NCI-H1694 (cell line): ENCODE measurements around the gene HORMAD2.

Experiments used
- DNase-seq: peaks from one replicate; lab custom pipeline; 2025; lab: John Stamatoyannopoulos, UW

HORMAD2 gene

DNA sequence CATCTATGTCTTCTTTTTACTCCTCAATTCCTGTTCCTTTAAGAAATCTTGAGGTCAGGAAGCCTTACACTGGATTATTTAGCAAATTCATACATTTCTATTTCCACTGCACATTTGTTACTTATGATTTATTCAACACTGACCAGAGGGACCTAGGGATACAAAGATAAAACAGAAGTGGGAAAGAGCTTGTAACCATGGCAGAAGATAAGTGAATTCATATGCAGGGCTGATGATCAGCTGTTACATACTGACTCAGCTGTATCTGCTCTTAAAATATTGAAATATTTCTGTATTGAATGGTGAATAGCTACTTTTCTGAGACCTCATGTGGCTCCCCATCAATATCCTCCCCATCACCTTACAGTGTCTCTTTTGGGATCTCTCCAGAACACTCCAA is 25.2 kb downstream of the HORMAD2 start:
- DNase-seq, result no peak

DNA sequence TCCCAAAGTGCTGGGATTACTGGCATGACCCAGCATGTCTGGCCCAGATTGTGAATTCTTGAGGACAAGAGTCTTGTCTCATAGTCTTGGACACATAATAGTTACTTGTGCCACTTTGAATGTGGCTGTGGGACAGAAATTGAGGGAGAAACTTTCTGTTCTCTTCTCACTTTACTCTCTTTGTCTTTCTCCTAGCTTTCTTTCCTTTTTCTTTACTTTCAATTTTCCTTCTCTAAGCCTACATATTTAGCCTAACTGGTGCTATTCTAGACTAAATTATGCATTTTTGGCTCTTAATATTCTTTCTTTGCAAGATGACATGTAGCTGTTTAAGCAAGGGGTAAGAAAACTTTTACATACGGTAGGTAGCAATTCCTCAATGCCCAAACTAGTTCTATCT is 33.2 kb downstream of the HORMAD2 start:
- DNase-seq, result no peak

DNA sequence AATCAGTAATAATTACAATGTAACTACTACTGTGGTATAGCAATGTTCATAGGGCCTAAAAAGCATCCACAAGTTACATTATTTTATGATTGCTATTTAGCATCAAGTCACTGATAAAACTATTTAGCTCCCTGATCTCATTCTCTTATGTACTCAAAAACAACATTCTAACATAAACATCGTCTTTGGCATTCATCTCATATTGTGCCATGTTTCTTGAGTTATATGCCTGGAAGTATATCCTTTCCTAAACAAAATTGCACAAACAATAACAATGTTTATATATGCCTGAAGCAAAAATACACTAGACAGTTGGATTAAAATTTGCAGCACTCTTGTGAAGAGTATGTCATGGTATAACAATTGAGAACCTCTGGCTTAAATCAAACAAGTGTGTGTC is 34.1 kb downstream of the HORMAD2 start:
- DNase-seq, result no peak

DNA sequence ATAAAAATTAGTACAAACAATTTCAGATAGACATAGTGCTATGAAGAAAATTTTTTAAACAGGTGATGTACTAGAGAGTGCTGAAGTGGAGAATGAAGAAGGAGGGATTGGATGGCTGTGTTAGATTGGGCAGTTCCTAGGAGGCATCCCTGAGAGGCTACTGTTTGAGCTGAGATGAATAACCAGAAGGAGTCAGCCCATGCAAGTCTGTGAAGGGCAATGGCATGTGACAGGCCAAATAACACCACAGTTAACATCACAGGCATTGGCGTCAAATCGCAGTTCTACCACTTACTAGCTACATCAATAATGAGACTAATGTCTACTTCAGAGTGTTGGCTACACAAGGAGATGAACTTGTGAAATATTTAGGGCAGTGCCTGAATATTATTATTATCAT is 35.4 kb downstream of the HORMAD2 start:
- DNase-seq, result no peak

DNA sequence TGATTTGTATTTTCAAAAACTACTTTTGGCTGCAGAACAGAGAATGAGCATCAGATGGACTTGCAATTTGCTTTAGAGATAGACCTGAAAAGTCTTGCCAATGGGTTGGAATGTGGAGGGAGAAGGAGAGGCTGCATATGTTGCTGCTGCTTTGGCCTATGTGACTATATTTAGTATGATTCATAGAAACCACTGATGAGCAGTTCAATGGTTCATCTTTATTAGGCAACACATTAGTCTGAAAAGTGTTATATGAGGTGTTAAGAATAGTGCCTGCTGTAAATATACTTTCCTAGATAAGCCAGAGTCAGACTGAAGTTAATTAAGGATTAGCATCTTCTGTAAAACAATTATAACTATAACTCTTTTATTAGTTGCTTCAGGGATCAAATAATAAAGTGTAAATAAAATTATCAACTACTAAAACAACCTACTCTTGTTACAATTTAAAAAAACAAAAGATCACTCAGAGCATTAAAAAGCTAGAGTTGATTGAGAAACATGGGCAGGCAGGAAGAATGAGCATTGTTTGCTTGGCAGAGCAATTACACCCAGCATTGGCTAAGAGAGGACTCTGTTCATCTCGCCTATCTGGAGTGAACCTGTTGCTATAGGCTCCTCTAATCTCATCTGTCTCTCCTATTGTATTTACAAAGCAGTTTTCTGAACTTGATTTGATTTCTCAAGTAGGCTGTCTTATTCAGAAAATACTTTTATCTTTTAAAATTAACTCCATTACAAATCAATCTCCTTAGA is 36.3 kb downstream of the HORMAD2 start:
- no peak for DNase-seq

DNA sequence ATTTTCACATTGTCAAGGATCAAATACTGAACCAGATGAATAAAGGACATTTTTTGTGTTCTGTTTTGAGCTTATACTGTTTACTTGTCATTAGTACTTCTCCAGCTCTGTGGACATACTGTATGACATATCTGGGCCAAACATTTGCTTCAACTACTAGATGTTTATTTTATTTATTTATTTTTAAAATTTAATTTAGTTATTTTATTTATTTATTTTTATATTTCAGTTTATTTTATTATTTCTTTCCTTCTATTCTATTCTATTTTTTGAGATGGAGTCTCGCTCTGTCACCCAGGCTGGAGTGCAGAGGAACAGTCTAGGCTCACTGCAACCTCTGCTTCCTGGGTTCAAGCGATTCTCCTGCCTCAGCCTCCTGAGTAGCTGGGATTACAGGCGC is 37.0 kb downstream of the HORMAD2 start:
- DNase-seq, result no peak

DNA sequence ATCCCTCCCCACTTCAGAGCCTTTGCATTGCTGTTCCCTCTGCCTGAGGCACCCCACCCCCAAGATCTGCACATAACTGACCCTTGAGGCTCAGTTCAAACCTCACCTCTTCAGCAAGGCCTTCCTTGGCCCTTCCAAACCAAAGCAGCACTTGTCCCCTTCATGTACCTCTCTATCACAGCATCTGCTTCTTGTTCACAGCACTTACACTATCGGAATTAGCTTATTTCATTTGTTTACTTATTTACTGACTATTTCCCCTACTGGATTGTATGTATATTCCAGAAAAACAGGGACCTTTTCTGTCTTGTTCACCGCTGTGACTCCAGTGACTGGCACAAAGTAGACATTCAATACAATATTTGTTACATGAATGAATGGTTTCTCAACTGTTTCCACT is 38.0 kb downstream of the HORMAD2 start:
- no peak for DNase-seq

DNA sequence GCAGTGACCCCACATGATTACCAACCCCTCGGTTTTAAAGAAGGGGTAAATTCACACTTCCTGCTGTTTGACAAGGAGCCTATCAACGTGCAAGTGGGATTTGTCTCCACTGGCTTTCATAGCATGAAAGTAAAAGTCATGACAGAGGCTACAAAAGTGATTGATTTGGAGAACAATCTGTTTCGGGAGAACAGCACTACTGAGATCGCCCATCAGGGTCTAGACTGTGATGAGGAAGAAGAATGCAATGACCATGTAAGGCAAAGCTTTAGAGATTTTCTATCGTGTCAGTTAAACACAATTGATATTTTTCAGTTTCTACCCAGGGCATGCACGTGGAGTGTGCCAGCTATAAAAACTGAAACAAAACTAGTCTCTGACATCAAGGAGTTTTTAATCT is 41.7 kb downstream of the HORMAD2 start:
- no peak for DNase-seq

DNA sequence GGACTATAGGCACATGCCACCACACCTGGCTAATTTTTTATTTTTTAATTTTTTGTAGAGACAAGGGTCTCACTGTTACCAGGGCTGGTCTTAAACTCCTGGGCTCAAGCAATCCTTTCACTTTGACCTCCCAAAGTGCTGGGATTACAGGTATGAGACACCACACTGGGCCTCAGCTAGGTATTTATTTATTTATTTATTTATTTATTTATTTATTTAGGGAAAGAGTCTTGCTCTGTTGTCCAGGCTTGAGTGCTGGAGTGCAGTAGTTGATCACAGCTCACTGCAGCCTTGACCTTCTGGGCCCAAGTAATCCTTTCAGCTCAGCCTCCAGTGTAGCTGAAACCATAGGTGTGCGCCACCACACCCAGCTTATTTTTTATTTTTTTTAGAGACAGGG is 43.2 kb downstream of the HORMAD2 start:
- DNase-seq, result no peak

DNA sequence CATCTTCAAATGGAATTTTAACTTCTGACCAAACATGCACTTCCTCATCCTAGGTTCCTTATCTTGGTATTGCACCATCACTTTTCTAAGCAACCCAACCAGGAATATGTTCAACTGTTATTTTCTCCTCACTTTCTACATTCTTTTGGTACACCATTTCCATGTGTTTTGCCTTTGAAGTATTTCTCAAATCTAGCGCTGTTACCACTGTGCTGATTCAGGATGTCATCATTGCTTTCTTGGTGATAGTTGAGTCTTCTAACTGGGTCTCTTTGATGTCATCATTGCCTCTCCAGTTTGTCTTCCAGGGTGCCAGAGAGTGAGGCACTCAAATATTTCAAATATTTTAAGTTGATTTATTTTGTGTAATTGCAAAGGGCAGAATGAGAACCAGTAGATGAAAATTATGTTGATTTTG is 47.5 kb downstream of the HORMAD2 start:
- DNase-seq, result no peak

DNA sequence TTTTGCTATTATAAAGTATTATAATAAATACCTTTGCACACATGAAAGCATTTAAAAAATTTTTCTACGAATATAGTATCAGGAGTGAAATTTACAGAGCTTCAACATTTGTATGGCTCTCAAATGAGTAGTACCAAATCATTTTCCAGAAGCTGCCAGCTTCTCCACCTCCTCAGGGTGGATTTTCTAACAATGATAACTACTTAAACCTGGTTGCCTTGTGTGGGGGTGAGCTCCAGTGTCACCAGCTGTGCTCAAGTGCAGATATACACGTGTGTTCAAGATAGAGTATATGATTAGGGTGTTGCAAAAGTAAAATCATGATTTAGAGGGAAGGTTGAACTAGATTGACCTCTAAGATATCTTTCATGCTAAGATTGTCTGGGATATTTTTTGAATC is 48.2 kb downstream of the HORMAD2 start:
- no peak for DNase-seq

DNA sequence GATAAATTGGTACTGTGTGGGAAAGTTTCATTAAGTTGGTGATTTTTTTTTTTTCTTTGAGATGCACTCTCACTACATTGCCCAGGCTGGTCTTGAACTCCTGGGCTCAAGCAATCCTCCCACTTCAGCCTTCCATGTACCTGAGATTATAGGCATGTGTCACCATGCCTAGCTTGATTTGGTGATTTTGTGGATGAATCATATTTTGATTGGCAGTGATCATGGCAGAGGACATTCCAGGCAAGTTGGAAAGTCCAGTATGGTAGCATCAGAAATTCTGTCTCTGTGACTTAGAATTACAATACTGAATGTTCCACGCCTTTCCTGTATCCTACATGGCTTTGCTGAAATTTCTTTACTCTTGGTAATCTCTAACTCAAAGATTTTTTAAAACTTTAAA is 49.4 kb downstream of the HORMAD2 start:
- DNase-seq, result no peak

DNA sequence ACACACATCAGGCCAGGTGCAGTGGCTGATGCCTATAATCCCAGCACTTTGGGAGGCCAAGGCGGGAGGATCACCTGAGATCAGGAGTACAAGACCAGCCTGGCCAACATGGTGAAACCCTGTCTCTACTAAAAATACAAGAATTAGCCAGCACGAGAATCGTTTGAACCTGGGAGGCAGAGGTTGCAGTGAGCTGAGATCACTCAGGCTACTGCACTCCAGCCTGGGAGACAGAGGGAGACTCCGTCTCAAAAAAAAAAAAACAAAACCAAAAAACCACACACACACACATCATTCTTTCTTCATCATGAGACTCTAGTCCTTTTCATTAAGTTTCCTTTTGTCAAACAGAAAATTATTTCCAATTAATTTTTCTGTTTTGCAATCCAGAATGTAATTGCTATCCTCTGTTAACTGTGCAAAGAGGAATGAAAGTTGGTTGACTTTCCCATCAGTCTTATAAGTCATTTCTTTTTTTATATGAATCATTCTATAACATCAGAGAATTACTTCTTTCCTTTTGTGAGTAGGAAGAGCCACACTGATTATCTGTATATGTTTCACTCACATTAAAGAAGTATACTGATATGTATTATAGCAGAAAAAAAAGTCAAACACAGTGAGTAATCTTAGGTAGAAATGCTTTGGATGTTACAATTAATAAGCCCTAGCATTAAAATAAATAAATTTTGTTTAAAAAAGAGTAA is 52.2 kb downstream of the HORMAD2 start:
- DNase-seq, result no peak

DNA sequence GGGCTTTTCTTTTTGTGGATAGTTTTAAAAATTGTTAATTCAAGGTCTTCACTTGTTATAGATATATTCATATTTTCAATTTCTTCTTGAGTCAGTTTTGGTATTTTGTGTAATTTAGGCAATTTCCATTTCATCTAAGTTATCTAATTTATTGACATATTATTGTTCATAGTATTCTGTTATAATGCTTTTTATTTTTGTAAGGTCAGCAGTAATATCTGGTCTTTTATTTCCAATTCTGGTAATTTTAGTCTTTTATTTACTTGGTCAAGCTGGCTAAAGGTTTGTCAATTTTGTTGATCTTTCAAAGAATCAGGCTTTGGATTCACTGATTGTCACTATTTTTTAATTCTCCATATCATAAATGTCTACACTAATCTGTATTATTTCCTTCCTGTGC is 60.1 kb downstream of the HORMAD2 start:
- no peak for DNase-seq

DNA sequence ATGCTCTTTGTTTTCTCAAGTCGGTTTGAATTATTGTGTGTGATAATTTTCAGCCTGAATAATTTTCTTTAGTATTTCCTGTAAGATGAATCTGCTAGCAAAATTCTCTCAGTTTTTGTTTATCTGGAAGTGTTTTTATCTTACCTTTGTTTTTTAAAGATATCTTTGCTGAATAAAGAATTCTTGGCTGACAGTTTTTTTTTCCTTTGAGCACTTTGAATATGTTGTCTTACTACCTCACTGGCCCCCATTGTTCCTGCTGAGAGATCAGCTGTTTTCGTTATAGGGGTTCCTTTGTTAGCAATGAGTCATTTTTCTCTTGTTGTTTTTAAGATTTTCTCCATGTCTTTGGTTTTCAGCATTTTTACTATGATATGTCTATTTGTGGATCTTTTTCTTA is 63.0 kb downstream of the HORMAD2 start:
- no peak for DNase-seq

DNA sequence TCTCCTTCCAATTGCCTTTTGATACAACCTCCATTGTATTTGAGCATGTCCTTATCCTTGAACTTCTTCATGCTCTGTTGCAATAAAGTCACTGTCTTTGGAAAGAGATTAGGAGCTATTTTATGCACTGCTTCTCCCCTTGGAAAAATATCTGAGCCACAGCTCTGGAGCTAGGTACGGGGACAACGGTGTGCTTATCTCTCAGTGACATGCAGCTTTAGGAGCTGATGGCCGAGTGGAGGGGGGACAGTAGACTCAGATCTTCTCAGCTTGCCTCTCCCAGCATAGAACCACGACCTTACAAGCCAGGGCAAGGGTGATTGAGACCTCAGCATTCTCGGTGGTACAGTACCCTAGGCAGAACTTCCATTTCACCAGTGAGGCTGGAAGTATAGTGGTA is 64.1 kb downstream of the HORMAD2 start:
- DNase-seq, result no peak

DNA sequence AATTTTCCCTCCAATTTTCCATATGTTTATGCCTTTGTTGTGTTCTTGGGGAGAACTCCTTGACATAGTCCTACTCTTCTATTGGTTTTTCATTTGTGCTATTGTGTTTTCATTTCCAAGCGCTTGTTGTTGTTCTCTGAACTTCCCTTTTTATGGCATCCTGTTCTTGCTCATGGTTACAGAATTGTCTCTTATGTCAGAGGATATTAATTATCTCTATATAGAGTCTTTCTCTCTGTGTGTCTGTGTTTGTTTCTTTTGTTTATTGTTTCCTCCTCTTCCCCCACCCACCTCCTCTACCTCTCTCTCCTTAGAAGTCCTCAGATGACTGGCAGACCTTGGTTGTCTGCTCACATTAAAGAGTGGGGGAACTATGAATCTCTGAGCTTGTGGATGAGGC is 69.9 kb downstream of the HORMAD2 start:
- DNase-seq, result no peak

DNA sequence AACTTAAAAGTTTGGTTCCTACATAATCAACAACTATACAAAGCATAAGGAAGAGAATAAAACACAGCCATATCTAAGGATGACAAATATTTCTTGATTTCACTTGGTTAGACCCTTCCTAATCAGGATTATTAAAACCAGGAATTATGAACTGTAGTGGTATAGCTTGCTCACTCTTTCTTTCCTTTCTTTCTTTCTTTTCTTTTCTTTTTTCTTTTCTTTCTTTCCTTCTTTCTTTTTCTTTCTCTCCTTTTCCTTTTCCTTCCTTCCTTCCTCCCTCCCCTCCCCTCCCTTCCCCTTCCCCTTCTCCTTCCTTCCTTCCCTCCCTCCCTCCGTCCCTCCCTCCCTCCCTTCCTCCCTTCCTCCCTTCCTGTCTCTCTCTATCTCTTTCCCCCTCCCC is 78.0 kb downstream of the HORMAD2 start:
- no peak for DNase-seq

DNA sequence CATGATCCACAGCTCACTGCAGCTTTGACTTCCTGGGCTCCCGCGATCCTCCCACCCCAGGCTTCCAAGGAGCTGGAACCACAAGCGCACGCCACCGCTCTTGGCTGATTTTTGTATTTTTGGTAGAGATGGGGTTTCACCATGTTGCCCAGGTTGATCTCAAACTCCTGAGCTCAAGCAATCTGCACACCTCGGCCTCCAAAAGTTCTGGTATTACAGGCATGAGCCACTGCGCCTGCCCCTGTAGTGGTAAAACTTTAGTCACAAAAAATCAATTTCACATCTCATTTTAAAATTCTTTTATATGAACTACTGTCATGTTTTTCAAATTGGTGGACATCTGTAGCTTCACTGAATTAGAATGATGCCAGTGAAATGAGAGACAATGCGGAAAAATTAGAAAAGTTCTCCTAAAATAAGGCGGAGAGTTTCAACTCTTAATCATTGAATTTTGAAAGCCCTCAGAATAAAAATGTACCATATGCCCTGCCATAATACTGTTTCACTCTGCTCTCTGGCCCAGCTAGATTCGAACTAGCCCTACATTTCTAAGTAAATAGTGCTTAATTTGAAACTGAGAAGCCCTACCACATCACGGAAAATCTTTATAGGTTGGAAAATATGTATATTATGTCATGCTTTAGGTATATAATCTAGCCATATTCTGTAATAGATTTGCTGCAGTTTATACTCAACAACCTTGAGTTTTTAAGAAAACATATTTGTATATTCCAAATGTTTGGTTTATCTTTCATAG is 78.7 kb downstream of the HORMAD2 start:
- no peak for DNase-seq

DNA sequence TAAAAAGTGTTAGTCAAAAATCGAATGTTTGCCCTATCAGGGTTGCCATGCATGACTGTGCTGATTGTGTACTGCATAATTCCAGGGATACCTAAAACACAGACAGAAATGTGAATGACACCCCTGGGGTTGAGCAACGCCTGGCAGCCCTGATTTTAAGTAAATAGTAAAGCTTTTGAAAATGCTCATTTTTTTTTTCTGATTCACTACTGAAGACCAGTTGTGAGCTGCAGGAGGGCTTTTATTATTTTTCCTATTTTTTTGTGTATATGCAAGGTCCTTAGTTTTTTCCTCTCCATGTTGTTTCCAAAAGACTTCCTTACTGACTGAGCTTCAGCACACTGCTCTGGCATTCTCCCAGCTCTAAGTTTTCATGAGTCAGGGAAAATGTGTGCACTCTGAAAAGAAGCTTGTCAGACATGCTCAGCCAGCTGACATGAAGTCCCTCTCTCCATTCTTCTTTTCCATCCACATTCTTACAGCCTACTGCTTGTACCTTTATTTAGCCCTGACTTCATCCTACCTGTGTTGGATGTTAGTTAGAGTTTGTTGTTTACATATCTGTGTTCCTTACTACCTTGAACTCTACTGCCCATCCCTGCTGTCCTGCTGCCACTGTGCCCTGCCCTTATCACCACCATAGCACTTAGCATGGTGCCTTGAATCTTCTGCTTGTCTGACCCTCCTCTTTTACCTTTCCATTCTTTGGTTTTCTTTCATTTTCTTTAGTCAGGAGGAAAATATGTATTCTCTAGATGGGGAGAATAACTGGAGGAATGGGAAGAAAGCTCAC is 79.5 kb downstream of the HORMAD2 start:
- DNase-seq, result no peak

DNA sequence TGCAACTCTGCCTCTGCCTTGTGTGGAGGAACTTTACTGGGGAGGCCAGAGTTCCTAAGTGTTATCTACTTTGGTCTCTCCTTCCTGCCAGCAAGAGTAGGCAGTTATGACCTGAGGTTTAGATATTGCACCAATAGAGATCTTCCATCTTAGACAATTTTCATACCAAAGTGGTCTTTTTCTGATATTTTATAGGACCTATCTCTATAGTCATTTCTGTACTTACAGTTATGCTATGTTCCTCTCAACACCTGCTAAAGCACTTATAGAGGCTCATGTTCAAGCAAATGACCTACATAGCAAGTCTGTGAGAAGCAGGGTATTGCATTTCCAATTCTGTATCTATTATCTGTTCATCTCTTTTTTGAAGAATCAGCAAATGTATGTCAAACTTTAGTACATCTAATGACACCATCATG is 80.8 kb downstream of the HORMAD2 start:
- no peak for DNase-seq

DNA sequence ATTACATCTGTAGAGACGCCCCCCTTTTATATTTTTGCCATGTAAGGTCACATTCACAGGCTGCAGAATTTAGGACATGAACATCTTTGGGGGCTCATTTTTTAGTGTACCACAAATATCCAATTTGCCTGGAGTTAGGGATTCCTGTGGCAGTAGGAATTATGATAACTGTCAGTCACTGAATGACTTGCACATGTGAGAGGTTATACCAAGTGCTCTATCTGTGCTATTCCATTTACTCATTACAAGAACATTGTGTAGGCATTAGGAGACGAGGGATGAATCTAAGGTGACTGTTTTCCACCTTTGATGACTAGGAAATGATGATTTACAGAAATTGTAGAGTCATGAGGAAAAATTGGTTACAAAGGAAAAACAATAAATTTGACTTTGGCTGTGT is 87.0 kb downstream of the HORMAD2 start:
- DNase-seq, result no peak
